Activated naive CD8-positive, alpha-beta T cell (primary cell): ENCODE data around the gene KMT2C.
"Not testable (repeated sequence)": the region's sequence is repeated elsewhere in the genome, so short reads cannot be mapped to it uniquely, and the experiment has no call there.

Experiments
- H3K27ac Mint-ChIP-seq: one replicate; pipeline ENCODE4 v1.8.0; 2021; ENCODE audit warnings: mixed read lengths
- H3K27me3 Mint-ChIP-seq: one replicate; pipeline ENCODE4 v1.8.0; 2021; ENCODE audit warnings: mixed read lengths
- H3K36me3 Mint-ChIP-seq: one replicate; pipeline ENCODE4 v1.8.0; 2021; ENCODE audit warnings: mixed read lengths
- H3K4me1 Mint-ChIP-seq: one replicate; pipeline ENCODE4 v1.8.0; 2021; ENCODE audit warnings: low read depth, mixed read lengths
- H3K4me3 Mint-ChIP-seq: one replicate; pipeline ENCODE4 v1.8.0; 2021; ENCODE audit warnings: mild to moderate bottlenecking, mixed read lengths
- H3K9me3 Mint-ChIP-seq: one replicate; pipeline ENCODE4 v1.8.0; 2021; ENCODE audit warnings: low read depth, mixed read lengths

The KMT2C gene

DNA sequence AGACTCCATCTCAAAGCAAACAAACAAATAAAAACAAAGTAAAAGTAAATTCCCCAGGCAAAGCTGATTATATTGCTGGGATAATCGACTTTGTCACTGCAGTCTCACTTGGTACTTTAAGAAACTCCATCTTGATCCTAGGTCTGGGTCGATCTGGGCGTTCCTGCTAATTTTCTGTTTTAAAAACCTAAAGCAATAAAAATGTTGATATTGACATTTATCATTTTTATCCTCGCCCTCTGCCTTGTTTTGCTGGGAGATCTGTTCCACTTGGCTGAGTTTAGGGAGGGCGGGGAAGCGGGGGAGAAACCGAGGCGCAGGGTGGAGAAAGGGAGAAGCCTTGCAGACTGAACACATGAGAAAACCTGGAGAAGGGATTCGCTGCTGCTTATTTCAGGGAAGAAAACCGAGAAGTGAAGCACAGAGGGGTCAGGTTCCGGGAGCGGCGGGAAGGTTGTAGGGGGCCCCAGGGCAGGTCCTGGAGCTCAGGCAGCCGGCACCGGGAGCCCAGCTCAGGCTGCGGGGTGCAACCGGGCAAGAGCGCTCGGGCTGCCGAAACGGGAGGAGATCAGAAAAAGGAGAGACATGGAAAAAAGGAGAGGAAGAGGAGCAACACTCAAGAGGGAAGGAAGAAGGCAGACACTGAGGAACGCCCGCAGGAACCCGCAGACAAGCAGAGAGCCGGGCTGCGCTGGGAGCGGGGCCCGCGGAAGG is 27.3 kb upstream of the KMT2C start:
- Mint-ChIP-seq H3K4me1 (peaks cover 6% of the 10 kb centered on the region), H3K9me3 (no peaks in the 10 kb centered on the region), H3K27ac (peak overlapping the region; percentile 70), H3K4me3 (peak overlapping the region; percentile 93), H3K36me3 (no peaks in the 10 kb centered on the region), H3K27me3 (no peaks in the 10 kb centered on the region)

DNA sequence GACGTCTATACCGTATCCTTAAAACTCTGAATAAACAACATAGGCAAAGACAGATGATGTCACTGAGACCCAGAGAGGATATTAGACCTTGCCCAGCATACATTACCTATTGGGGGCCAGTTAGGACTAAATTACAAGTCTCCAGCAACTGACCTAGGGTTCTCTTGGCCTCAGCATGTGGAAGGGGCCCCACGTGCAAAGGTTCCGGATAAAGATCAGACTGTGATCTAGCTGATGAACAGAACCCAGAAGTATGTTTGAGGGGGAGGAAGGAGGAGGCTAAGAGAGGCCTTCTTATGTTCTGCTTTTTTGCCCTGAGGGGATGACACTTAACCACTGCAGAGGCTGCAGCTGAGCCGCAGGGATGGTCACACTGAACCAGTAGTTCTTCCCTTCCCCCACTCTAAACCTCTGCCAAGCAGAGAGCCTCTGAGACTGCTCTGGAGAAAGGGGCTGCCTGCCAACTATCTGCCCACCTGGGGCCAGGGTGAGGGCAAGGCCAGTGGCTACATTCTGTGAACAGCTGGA is 24.0 kb upstream of the KMT2C start:
- no peak overlapping the region for H3K4me3 Mint-ChIP-seq
- peaks cover 2% of the 10 kb centered on the region for H3K36me3 Mint-ChIP-seq
- H3K4me1 Mint-ChIP-seq, result no peaks in the 10 kb centered on the region
- no peaks in the 10 kb centered on the region for H3K9me3 Mint-ChIP-seq
- no peaks in the 10 kb centered on the region for H3K27me3 Mint-ChIP-seq
- H3K27ac Mint-ChIP-seq, result no peak overlapping the region

DNA sequence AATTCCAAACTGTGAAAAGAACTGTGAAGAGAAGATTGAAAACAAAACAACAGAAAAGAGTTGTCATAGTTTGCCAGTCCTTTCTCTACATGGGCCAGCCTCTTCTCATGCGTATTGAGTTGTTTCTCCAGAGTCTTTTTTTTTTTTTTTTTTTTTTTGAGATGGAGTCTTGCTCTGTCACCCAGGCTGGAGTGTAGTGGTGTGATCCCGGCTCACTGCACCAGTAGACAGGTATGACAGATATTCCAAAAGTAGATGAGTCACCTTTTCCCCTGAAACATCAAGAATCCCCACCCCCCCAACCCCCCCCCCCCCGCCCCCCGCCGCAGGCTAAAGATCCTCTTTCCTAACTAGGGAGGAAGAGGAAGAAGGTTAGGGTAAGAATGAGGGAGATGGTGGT is 15.6 kb upstream of the KMT2C start:
- Mint-ChIP-seq H3K36me3 (no peaks in the 10 kb centered on the region), H3K9me3 (no peaks in the 10 kb centered on the region), H3K27me3 (no peaks in the 10 kb centered on the region), H3K4me1 (peaks cover 4% of the 10 kb centered on the region), H3K27ac (no peak overlapping the region), H3K4me3 (no peak overlapping the region)

DNA sequence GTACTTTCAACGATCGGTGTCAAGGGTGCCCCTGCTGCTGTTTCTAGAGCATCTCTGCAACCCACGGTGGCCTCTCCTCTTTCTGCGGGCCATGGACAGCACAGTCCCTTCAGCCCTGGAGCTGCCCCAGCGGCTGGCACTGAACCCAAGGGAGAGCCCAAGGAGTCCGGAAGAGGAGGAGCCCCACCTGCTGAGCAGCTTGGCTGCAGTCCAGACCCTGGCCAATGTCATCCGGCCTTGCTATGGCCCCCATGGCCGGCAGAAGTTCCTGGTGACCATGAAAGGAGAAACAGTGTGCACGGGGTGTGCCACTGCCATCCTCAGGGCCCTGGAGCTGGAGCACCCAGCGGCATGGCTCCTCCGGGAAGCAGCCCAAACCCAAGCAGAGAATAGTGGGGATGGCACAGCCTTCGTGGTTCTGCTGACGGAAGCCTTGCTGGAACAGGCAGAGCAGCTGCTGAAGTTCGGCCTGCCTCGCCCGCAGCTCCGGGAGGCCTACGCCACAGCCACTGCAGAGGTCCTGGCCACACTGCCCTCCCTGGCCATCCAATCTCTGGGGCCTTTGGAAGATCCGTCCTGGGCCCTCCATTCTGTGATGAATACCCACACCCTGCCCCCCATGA is 9.7 kb upstream of the KMT2C start:
- not testable (repeated sequence) for H3K27ac Mint-ChIP-seq, H3K36me3 Mint-ChIP-seq, H3K27me3 Mint-ChIP-seq, H3K9me3 Mint-ChIP-seq, H3K4me1 Mint-ChIP-seq, H3K4me3 Mint-ChIP-seq

DNA sequence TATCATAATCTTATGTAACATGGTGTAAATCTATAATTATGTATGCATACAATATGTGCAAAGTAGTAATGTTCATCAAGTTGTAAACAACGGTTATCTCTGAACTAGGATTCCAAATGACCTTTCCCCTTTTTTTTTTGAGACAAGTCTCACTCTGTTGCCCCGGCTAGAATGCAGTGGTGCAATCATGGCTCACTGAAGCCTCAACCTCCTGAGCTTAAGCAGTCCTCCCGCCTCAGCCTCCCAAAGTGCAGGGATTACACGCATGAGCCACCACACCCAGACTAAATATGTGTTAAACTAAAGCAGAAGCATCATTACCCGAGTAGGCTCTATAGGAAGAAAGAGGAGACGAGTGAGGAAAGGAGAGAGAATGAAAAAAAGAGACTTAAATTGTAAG is 7.8 kb upstream of the KMT2C start:
- Mint-ChIP-seq H3K27me3 (no peaks in the 10 kb centered on the region), H3K9me3 (no peaks in the 10 kb centered on the region), H3K36me3 (no peaks in the 10 kb centered on the region), H3K4me1 (peaks cover 4% of the 10 kb centered on the region), H3K4me3 (no peak overlapping the region), H3K27ac (no peak overlapping the region)

DNA sequence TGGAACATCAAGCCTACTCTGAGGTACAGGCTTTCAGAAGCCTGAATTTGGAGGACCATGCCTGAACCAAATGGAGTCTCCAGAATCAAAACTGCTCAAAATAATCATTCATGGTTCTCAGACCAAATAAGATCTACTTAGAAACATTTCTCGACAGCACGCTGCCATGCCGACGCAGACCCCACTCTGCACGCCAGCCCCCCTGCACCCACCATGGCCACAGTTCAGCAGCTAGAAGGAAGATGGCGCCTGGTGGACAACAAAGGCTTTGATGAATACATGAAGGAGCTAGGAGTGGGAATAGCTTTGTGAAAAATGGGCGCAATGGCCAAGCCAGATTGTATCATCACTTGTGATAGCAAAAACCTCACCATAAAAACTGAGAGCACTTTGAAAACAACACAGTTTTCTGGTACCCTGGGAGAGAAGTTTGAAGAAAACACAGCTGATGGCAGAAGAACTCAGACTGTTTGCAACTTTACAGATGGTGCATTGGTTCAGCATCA is 6.6 kb upstream of the KMT2C start:
- no peak overlapping the region for H3K27ac Mint-ChIP-seq
- H3K9me3 Mint-ChIP-seq, result no peaks in the 10 kb centered on the region
- H3K36me3 Mint-ChIP-seq, result no peaks in the 10 kb centered on the region
- peaks cover 2% of the 10 kb centered on the region for H3K4me1 Mint-ChIP-seq
- no peaks in the 10 kb centered on the region for H3K27me3 Mint-ChIP-seq
- no peak overlapping the region for H3K4me3 Mint-ChIP-seq

DNA sequence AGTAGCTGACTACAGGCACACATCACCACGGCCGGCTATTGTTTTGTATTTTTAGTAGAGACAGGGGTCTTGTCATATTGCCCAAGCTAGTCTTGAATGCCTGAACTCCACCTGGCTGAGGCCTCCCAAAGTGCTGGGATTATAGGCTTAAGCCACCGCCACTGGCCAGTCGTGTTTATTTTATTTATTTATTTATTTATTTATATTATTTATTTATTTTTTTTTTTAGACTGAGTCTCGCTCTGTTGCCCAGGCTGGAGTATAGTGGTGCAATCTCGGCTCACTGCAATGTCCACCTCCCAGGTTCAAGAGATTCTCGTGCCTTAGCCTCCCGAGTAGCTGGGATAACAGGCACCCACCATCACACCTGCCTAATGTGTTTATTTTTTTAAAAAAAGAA is 6.0 kb upstream of the KMT2C start:
- not testable (repeated sequence) for H3K9me3 Mint-ChIP-seq, H3K36me3 Mint-ChIP-seq, H3K4me1 Mint-ChIP-seq, H3K27me3 Mint-ChIP-seq, H3K4me3 Mint-ChIP-seq, H3K27ac Mint-ChIP-seq

DNA sequence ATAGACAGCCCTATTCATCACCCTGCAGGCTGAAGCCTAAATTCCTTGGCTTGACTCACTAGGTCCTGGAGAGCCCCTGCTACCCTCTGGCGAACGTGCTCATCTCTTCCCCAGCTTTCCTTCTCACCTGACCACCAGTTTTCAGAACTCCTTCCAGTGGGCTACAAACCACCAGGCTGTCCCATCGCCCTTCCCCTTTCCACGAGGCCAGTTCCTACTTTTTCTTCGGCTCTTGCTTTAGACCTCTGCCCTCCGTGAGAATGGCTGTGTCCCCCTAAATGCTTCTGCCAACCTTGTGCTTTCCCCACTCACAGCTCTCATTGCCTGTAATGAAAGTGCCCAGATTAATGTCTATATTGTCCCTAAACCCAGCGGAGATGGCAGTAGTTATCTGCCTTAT is 5.4 kb upstream of the KMT2C start:
- not testable (repeated sequence) for H3K4me1 Mint-ChIP-seq, H3K9me3 Mint-ChIP-seq, H3K4me3 Mint-ChIP-seq, H3K36me3 Mint-ChIP-seq, H3K27me3 Mint-ChIP-seq, H3K27ac Mint-ChIP-seq

DNA sequence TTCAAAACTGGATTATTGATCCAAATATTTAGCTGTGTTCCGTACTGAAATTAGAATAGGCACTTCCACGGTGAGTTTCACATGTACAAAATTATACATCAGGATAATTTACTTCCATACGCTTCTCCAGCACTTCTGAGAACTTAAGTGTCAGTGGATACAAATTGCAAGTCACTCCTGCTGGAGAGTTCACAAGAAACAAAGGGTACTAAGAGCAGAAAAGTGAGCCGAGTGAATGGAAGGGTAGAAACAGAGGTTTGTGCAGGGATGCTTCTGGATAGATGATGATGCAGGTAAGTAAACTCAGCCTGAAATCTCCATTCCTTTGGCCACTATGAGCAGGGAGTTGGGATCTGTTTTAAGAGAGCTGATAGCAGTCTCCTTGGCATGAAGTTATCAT is 2.2 kb upstream of the KMT2C start:
- H3K36me3 Mint-ChIP-seq, H3K27me3 Mint-ChIP-seq, H3K9me3 Mint-ChIP-seq, H3K4me3 Mint-ChIP-seq, H3K27ac Mint-ChIP-seq: not testable (repeated sequence)
- peaks cover 19% of the 10 kb centered on the region for H3K4me1 Mint-ChIP-seq

DNA sequence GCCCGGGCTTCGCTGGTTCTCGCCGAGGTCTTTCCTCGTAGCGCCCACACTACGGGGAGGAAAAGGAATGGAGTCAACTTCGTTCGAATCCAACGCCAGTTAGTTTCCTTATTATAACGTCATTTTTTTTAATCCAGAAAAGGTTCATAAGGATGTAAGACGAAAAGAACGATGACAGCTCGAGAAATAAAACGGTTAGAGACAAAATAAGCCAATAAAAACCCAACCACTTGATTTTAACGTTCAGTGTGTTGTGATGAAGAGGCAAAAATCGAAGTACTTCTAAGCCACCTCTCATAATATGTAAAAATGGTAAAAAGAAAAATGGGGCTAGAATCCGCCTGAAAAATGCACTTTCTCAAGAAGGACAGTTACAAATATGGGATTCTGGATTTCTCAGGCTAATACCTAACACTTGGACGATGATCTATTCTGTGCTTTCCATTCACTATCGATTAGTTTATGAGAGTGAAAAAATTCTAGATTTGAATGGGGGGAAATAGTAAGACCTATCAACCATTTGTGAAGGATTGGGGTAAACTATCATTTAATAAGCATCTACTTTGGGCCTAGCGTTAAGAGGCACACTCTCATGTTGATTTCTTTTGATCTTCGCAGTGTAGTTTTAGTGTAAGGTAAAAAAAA is 1.2 kb upstream of the KMT2C start:
- H3K9me3 Mint-ChIP-seq, H3K36me3 Mint-ChIP-seq, H3K27me3 Mint-ChIP-seq: not testable (repeated sequence)
- Mint-ChIP-seq H3K4me1 (peaks cover 27% of the 10 kb centered on the region), H3K27ac (peak overlapping the region; percentile 90), H3K4me3 (peak overlapping the region; percentile 87)

DNA sequence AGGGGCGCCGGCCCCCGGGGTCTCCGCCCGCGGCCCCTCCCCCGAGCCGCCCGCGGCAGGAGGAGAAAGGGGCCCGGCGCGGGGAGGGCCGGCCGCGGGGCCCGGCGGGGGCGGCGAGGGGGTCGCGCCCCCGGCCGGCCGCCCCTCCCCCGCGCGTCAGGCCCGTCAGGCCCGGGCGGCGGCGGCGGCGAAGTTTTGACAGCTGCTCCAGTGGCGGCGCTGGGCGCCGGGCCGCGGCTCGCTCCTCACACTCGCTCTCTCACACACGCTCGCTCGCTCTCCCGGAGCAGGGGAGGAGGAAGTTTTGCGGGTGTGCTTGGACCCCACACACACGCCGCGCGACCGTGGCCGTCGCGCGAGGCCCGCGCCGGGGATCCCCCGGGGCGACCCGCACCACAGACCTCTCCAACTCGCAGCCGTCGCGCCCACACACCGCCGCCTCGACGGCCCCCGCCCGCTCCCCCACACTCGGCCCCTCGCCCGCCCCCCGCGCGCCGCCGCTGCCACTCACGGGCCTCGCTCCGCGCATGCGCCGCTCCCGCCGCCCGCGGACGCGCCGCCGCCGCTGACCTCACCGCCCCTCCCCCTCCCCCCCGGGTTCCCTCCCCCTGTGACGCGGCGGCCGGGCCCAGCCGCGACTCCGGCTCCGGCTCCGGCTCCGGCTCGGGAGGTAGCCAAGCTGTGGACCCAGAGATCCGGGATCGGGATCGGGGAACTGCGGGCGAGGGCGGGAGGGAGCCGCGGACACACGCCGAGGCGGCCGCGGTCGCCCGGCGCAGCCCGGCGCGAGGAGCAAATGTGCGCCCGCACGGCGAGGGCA is 518 bp upstream of the KMT2C start:
- Mint-ChIP-seq H3K36me3 (no peaks in the 10 kb centered on the region), H3K4me1 (peaks cover 32% of the 10 kb centered on the region), H3K4me3 (peak overlapping the region; percentile 87), H3K27ac (peak overlapping the region; percentile 90), H3K27me3 (no peaks in the 10 kb centered on the region), H3K9me3 (no peaks in the 10 kb centered on the region)

DNA sequence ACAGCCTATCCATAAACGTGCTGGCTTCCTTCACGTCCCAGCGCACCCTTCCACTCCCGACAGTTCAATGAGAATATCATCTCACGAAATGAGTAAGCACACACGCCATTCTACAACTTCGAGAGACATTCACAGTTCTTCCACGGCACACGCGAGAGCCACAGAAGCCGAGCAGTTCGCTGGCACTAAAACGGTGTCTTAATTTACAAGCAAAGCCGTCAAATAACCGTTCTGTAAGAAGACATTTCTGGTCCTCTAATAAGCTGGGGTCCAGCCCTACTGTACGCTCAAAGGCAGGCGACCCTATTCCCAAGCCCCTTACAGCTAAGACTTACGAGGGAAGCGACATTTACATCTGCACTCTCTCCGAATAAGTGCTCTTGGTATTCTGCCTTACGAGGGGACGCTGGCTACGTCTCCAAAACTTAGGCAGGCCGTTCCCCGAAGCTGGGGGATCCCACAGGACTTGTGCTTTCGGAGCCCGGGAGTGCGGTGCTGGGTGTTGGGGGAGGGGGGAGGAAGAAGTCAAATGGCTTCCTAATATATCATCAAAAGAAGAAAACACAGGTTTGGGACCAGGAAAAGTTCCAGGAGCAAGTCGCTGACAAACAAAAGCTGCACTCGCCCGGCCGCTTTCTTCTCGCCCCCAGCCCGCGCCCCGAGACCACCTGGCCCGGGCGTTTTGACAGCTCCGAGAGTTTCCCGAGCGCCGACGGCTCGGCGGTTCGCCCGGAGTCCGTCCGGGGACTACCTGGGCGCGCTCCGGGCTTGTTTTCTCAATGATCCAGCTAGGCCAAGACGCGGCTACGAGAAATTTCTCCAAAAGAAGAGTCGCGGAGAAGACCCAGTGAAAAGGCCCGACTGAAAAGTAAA is 1.1 kb downstream of the KMT2C start:
- not testable (repeated sequence) for H3K27me3 Mint-ChIP-seq, H3K9me3 Mint-ChIP-seq, H3K36me3 Mint-ChIP-seq
- Mint-ChIP-seq H3K4me1 (peaks cover 45% of the 10 kb centered on the region), H3K4me3 (peak overlapping the region; percentile 92), H3K27ac (peak overlapping the region; percentile 76)

DNA sequence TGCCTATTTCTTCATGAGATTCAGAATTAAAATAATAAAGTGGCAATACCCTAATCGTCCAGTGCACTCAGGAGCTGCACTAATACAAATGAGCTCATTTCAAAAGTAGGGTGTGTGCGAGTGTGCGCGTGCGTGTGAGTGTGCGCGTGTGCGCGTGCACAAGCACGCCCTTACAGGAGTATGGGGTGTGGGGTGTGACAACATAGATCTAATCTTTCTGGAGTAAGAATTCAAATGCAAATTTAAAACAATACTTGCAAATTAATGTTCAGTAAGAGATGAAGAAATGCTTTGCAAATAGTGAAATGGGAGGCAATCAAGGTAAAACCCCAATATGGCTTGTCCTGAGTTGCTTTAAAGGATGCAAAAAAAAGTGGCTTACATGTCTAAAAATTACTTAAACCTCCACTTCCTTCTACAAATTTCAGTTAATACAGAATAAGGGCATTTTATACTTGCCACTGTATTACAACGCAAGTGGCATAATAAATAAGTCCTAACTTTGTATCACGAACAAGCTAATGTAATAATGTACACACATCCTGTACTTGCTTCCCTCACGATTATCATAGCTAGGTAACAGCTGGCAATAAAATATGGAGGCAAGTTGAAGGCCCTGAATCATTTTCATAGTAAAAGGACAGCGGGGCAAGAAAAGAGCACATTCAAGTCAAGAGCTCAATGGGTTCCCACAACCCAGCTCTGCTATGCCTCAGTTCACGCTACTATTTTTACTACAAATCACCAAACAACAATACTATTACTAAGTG is 1.9 kb downstream of the KMT2C start:
- not testable (repeated sequence) for H3K9me3 Mint-ChIP-seq, H3K27me3 Mint-ChIP-seq, H3K36me3 Mint-ChIP-seq
- H3K27ac Mint-ChIP-seq, result peak overlapping the region; percentile 76
- H3K4me1 Mint-ChIP-seq, result peaks cover 52% of the 10 kb centered on the region
- H3K4me3 Mint-ChIP-seq, result peak overlapping the region; percentile 92

DNA sequence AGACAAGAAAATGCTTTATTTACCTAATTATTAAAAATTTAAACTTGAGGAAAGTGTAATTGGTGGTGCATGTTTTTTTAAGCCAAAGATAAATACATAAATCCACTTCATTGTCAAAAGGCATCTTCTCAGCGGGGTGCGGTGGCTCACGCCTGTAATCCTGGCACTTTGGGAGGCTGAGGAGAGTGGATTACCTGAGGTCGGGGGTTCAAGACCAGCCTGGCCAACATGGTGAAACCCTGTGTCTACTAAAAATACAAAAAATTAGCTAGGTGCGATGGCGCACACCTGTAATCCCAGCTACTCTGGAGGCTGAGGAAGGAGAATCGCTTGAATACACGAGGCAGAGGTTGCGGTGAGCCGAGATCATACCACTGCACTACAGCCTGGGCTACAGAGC is 3.1 kb downstream of the KMT2C start:
- peak overlapping the region; percentile 76 for H3K27ac Mint-ChIP-seq

More for the DNA sequence above, 3.1 kb downstream of the KMT2C start:
- Mint-ChIP-seq H3K4me3 (peak overlapping the region; percentile 92), H3K4me1 (peaks cover 60% of the 10 kb centered on the region)
- H3K27me3 Mint-ChIP-seq, H3K9me3 Mint-ChIP-seq, H3K36me3 Mint-ChIP-seq: not testable (repeated sequence)
